ENCODE measurements around the gene EXD3.
"Not testable (repeated sequence)": the region's sequence is repeated elsewhere in the genome, so short reads cannot be mapped to it uniquely, and the experiment has no call there.

EXD3 gene

GRCh38 chr9:137422604-137423513 lies at the start of gene EXD3, which contains the start of gene NOXA1:
EXD3 (minus strand) TSS chr9:137423162; CDS start chr9:137395357, 27,805 bp downstream.
NOXA1 (plus strand) TSS chr9:137423393; CDS start chr9:137423530, 137 bp downstream.
- DNase-seq (ENCODE audit: low spot score): peak; percentile 90

- DNase-seq (ENCODE audit: low spot score): no peak
Observed at GRCh38 chr9:137470785-137471184, 47.8 kb upstream of the EXD3 start.

- DNase-seq (ENCODE audit: low spot score): no peak
Observed at GRCh38 chr9:137467896-137468295, 44.9 kb upstream of the EXD3 start.

- DNase-seq (ENCODE audit: low spot score): no peak
Observed at GRCh38 chr9:137467161-137467581, 44.2 kb upstream of the EXD3 start.

GRCh38 chr9:137466389-137467085 lies 43.6 kb upstream of the EXD3 start:
- not testable (repeated sequence) for DNase-seq (ENCODE audit: low spot score)

GRCh38 chr9:137465720-137466388 lies 42.9 kb upstream of the EXD3 start:
- no peak for DNase-seq (ENCODE audit: low spot score)

GRCh38 chr9:137465000-137465719 lies 42.2 kb upstream of the EXD3 start:
- no peak for DNase-seq (ENCODE audit: low spot score)

- DNase-seq (ENCODE audit: low spot score): no peak
Observed at GRCh38 chr9:137464291-137464999, 41.5 kb upstream of the EXD3 start.

GRCh38 chr9:137463931-137464290 lies 40.9 kb upstream of the EXD3 start:
- DNase-seq (ENCODE audit: low spot score): no peak

GRCh38 chr9:137462986-137463930 lies 40.3 kb upstream of the EXD3 start:
- no peak for DNase-seq (ENCODE audit: low spot score)

GRCh38 chr9:137462396-137462985 lies 39.5 kb upstream of the EXD3 start:
- no peak for DNase-seq (ENCODE audit: low spot score)

- DNase-seq (ENCODE audit: low spot score): no peak
Observed at GRCh38 chr9:137461663-137462395, 38.9 kb upstream of the EXD3 start.

- no peak for DNase-seq (ENCODE audit: low spot score)
Observed at GRCh38 chr9:137461316-137461662, 38.3 kb upstream of the EXD3 start.

- DNase-seq (ENCODE audit: low spot score): no peak
Observed at GRCh38 chr9:137460363-137461315, 37.7 kb upstream of the EXD3 start.

- DNase-seq (ENCODE audit: low spot score): no peak
Observed at GRCh38 chr9:137459601-137460362, 36.8 kb upstream of the EXD3 start.

GRCh38 chr9:137459152-137459600 lies 36.2 kb upstream of the EXD3 start, which contains the start of gene NSMF:
NSMF (minus strand) TSS chr9:137459334; CDS start chr9:137459102, 232 bp downstream.
- peak; percentile 85 for DNase-seq (ENCODE audit: low spot score)
